ENCODE results near the gene TGM6. TPM values are rescaled to one million over a fixed set of nuclear protein-coding genes. Genes with fewer than 3 reads are reported as not detected.

The TGM6 gene
- polyA plus RNA-seq, 3 donors = not detected

DNA sequence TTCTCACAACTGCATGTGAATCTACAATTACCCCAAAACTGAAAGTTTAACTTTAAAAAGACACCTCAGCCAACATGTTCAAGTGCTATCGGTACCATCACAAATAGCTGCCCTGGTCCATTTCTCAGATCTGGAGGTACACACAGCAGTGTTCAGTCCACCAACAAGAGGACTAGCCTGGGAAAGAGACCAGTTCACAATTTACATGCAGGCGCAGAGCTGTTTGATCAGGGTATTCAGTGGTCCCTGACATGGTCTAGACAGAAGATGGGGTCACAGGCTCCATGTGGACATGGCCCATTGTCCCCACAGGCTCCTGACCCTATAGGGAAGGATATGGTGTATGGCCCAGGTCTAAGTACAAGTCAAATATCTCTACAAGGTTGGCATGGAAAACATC, 15.6 kb upstream of the TGM6 start:
- H3K36me3 Mint-ChIP-seq = no peaks in the 10 kb centered on the region
- no peak overlapping the region for H3K4me3 Mint-ChIP-seq
- no peak overlapping the region for H3K9ac ChIP-seq (ENCODE audit: insufficient read depth, low read length, poor library complexity, severe bottlenecking)
- H3K27me3 Mint-ChIP-seq (ENCODE audit: low read depth in 3 of 3) = peaks cover 26 to 61% (median 31%) of the 10 kb centered on the region in 3 donors
- H3K4me3 ChIP-seq (replicated peaks in 1 of 3; ENCODE audit: low read depth in 2 of 3, low read length in 3 of 3) = no peak overlapping the region
- no peaks in the 10 kb centered on the region for H3K4me1 ChIP-seq (ENCODE audit: control insufficient read depth in 1 of 2, insufficient read depth in 2 of 2, low read length in 2 of 2)
- intact Hi-C loops (cut with micrococcal nuclease) = no loop called here
- WGBS (ENCODE audit: insufficient coverage) = 92% methylated on average over 2 of the region's 2 CpGs
- H3K9me3 ChIP-seq (replicated peaks in 1 of 2; ENCODE audit: control insufficient read depth in 1 of 2, insufficient read depth in 1 of 2, low read length in 2 of 2) = no peaks in the 10 kb centered on the region
- TF ChIP-seq, protein P1, sequence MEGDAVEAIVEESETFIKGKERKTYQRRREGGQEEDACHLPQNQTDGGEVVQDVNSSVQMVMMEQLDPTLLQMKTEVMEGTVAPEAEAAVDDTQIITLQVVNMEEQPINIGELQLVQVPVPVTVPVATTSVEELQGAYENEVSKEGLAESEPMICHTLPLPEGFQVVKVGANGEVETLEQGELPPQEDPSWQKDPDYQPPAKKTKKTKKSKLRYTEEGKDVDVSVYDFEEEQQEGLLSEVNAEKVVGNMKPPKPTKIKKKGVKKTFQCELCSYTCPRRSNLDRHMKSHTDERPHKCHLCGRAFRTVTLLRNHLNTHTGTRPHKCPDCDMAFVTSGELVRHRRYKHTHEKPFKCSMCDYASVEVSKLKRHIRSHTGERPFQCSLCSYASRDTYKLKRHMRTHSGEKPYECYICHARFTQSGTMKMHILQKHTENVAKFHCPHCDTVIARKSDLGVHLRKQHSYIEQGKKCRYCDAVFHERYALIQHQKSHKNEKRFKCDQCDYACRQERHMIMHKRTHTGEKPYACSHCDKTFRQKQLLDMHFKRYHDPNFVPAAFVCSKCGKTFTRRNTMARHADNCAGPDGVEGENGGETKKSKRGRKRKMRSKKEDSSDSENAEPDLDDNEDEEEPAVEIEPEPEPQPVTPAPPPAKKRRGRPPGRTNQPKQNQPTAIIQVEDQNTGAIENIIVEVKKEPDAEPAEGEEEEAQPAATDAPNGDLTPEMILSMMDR (IDR thresholded peaks at IDR 0.05) = no peak
- H2AFZ ChIP-seq (ENCODE audit: insufficient read depth, low read depth, low read length, poor library complexity, severe bottlenecking) = no peak overlapping the region
- no peaks in the 10 kb centered on the region for H4K20me1 ChIP-seq (ENCODE audit: insufficient read depth, low read length)
- H3K4me1 Mint-ChIP-seq = no peaks in the 10 kb centered on the region
- no peak overlapping the region for H3K4me2 ChIP-seq (replicated peaks; ENCODE audit: extremely low read depth, low read length, poor library complexity, severe bottlenecking)
- DNase-seq = no peak
- H3K27ac ChIP-seq (ENCODE audit: low read depth in 1 of 2, low read length in 2 of 2) = no peak overlapping the region
- H3K27ac Mint-ChIP-seq = no peak overlapping the region
- no peaks in the 10 kb centered on the region for H3K79me2 ChIP-seq (ENCODE audit: insufficient read depth, low read length)
- peaks cover 7 to 24% (median 17%) of the 10 kb centered on the region in 7 donors for H3K9me3 Mint-ChIP-seq
- H3K27me3 ChIP-seq (ENCODE audit: control insufficient read depth in 2 of 2, insufficient read depth in 2 of 2, low read length in 2 of 2) = peaks cover 20 to 37% of the 10 kb centered on the region in 2 donors
- H3K36me3 ChIP-seq (replicated peaks in 1 of 2; ENCODE audit: control insufficient read depth in 1 of 2, insufficient read depth in 2 of 2, low read length in 2 of 2) = no peaks in the 10 kb centered on the region

DNA sequence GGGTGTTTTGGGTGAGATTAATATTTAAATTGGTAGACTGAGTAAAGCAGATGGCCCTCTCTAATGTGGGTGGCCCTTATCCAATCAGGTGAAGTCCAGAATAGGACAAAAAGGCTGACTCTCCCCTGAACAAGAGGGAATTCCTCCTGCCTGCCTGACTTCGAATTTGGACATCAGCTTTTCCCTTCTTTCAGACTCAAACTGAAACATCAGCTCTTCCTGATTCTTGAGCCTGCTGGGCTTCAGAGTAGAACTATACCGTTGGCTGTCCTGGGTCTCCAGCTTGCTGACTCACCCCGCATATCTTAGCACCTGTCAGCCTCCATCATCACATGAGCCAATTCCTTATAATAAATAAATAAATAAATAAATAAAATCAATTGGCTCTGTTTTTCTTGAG, 15.0 kb upstream of the TGM6 start:
- TF ChIP-seq, protein P1 (IDR thresholded peaks at IDR 0.05) = no peak
- WGBS (ENCODE audit: insufficient coverage) = 50% methylated on average over 1 of the region's 3 CpGs
- Mint-ChIP-seq H3K9me3 (peaks cover 7 to 20% (median 14%) of the 10 kb centered on the region in 7 donors), H3K36me3 (no peaks in the 10 kb centered on the region), H3K4me1 (no peaks in the 10 kb centered on the region), H3K27me3 (ENCODE audit: low read depth in 3 of 3) (peaks cover 31 to 59% (median 35%) of the 10 kb centered on the region in 3 donors), H3K27ac (no peak overlapping the region), H3K4me3 (no peak overlapping the region)
- no peak for DNase-seq
- Histone ChIP-seq H3K4me2 (replicated peaks; ENCODE audit: extremely low read depth, low read length, poor library complexity, severe bottlenecking) (no peak overlapping the region), H3K27me3 (ENCODE audit: control insufficient read depth in 2 of 2, insufficient read depth in 2 of 2, low read length in 2 of 2) (peaks cover 22 to 38% of the 10 kb centered on the region in 2 donors), H3K9ac (ENCODE audit: insufficient read depth, low read length, poor library complexity, severe bottlenecking) (no peak overlapping the region), H3K27ac (ENCODE audit: low read depth in 1 of 2, low read length in 2 of 2) (no peak overlapping the region), H3K36me3 (replicated peaks in 1 of 2; ENCODE audit: control insufficient read depth in 1 of 2, insufficient read depth in 2 of 2, low read length in 2 of 2) (no peaks in the 10 kb centered on the region), H3K9me3 (replicated peaks in 1 of 2; ENCODE audit: control insufficient read depth in 1 of 2, insufficient read depth in 1 of 2, low read length in 2 of 2) (no peaks in the 10 kb centered on the region), H3K4me1 (ENCODE audit: control insufficient read depth in 1 of 2, insufficient read depth in 2 of 2, low read length in 2 of 2) (no peaks in the 10 kb centered on the region), H3K4me3 (replicated peaks in 1 of 3; ENCODE audit: low read depth in 2 of 3, low read length in 3 of 3) (no peak overlapping the region), H3K79me2 (ENCODE audit: insufficient read depth, low read length) (no peaks in the 10 kb centered on the region), H2AFZ (ENCODE audit: insufficient read depth, low read depth, low read length, poor library complexity, severe bottlenecking) (no peak overlapping the region), H4K20me1 (ENCODE audit: insufficient read depth, low read length) (no peaks in the 10 kb centered on the region)
- intact Hi-C loops (cut with micrococcal nuclease) = no loop called here
